Lower leg skin (tissue), 3 donors: Measurements from ENCODE around the gene SUGCT.

Experiments used
- CTCF ChIP-seq, 3 donors: fragments of 450-650 bp; IDR thresholded peaks; one replicate each; pipeline ENCODE4 v1.5.1; 2016; ENCODE audit warnings: antibody characterized with exemption in 3 of 3, mild to moderate bottlenecking in 3 of 3, moderate library complexity in 2 of 3
- POLR2A ChIP-seq, 2 donors: fragments of 450-650 bp; IDR thresholded peaks; one replicate each; pipeline ENCODE4 v1.6.1; 2016 to 2017; ENCODE audit warnings: antibody characterized with exemption in 2 of 2, mild to moderate bottlenecking in 1 of 2, moderate library complexity in 1 of 2

GRCh38 chr7:40746841-40747556, 612.2 kb downstream of the SUGCT start:
- TF ChIP-seq POLR2A (IDR thresholded peaks at IDR 0.05), result no peak
- no peak for TF ChIP-seq CTCF (IDR thresholded peaks at IDR 0.05)
